ENCODE data around the gene HCST. TPM values are rescaled to one million over a fixed set of nuclear protein-coding genes. Genes with fewer than 3 reads are reported as not detected.

Gene HCST
- total RNA-seq, 4 donors from 2014 or later = 2.9 to 72.6 (median 4.7) TPM; not detected in 1

DNA sequence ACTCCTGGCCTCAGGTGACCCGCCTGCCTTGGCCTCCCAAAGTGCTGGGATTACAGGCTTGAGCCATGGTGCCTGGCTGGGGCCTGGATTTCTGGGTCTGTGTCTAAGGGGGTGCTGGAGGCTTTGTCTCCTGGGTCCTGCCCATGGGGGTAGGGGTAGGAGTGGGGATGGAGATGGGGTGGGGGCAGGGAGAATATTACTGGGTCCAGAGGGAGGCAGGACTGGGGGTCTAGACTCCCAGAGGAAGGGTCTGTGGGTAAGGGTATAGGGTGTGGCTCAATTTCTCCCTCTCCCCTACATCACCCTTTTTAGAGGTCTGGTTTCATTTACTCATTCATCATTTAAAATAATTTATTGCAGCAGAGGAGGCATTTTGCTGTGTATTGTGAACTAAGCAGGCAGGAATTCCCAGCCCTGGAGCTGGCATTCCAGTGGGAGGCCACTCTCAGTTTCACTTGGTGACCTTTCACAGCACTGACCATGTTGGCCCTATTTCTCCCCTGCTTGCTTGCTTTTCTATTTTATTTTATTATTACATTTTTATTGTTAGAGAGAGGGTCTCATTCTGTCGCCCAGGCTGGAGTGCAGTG, 1.2 kb upstream of the HCST start:
- TF ChIP-seq, protein P1, sequence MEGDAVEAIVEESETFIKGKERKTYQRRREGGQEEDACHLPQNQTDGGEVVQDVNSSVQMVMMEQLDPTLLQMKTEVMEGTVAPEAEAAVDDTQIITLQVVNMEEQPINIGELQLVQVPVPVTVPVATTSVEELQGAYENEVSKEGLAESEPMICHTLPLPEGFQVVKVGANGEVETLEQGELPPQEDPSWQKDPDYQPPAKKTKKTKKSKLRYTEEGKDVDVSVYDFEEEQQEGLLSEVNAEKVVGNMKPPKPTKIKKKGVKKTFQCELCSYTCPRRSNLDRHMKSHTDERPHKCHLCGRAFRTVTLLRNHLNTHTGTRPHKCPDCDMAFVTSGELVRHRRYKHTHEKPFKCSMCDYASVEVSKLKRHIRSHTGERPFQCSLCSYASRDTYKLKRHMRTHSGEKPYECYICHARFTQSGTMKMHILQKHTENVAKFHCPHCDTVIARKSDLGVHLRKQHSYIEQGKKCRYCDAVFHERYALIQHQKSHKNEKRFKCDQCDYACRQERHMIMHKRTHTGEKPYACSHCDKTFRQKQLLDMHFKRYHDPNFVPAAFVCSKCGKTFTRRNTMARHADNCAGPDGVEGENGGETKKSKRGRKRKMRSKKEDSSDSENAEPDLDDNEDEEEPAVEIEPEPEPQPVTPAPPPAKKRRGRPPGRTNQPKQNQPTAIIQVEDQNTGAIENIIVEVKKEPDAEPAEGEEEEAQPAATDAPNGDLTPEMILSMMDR (IDR thresholded peaks at IDR 0.05; ENCODE audit: low read depth) = no peak

DNA sequence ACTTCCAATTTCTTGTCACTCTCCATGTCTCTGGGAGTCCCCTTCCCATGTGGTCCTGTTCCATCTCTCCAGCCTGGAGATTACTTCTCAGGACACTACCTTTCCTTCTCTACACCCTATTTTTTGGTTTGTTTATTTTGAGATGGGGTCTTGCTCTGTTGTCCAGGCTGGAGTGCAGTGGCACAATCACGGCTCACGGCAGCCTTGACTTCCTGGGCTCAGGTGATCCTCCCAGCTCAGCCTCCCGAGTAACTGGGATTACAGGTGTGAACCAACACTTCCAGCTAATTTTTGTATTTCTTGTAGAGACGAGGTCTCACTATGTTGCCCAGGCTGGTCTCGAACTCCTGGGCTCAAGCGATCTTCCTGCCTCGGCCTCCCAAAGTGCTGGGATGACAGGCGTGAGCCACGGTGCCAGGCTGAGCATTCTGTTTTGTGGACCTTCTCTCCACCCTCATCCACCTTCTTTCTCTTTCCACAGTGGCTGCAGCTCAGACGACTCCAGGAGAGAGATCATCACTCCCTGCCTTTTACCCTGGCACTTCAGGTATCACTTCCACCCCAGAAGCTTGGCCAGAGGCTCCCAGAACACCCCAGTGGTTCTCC, 644 bp downstream of the HCST start:
- TF ChIP-seq, protein P1 (IDR thresholded peaks at IDR 0.05; ENCODE audit: low read depth) = no peak

DNA sequence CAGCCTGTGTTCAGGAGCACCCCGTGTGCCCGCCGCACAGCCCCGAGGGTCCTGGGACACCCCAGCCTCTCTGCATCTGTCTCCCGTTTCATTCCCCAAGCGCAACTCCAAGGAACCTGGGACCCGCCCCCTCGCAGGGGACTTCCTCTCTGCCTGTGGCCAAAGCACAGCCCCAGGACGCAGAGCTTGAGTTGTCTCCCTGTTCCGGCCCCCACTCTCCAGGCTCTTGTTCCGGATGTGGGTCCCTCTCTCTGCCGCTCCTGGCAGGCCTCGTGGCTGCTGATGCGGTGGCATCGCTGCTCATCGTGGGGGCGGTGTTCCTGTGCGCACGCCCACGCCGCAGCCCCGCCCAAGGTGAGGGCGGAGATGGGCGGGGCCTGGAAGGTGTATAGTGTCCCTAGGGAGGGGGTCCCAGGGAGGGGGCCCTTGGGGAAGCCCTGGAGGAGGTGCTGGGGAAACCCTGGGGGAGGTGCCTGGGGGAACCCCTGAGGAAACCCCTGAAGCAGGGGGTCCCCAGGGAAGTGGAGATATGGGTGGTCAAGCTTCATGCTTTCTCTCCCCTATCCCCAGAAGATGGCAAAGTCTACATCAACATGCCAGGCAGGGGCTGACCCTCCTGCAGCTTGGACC, 1.3 kb downstream of the HCST start:
- TF ChIP-seq, protein P1 (IDR thresholded peaks at IDR 0.05; ENCODE audit: low read depth) = no peak

DNA sequence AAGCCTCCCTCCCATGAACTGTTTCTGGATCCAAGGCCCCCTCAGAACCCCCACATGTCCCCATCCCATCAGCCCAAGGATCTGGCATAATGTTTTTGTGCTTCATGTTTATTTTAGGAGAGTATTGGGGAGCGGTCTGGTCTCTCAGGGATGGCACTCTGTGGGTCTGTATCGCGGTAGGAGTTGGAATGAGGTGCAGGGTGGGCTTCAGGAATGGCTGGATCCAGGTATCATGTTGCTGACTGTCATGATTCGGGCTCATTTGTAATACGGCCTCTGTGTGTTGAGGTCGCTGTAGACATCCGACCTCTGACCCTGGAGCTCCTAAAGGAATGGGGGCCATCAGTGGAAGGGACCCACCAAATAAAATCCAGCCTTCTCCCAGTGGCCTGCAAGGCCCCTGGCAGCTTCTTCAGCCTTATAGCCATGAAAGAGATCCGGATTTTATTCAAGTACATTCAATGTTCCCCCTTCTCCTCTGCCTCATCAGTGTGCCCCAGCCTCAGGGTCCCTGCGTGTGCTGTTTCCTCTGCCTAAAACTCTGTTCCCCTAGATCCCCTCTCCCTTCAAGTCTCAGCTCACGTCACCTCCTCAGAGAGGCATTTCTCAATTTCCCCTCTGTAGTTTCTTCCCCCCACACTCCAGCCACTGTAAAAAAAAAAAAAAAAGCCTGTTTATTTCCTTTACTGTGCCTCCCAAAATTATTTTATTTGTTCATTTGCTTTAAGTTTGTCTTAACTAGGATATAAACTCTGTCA, 2.2 kb downstream of the HCST start:
- TF ChIP-seq, protein P1 (IDR thresholded peaks at IDR 0.05; ENCODE audit: low read depth) = no peak

DNA sequence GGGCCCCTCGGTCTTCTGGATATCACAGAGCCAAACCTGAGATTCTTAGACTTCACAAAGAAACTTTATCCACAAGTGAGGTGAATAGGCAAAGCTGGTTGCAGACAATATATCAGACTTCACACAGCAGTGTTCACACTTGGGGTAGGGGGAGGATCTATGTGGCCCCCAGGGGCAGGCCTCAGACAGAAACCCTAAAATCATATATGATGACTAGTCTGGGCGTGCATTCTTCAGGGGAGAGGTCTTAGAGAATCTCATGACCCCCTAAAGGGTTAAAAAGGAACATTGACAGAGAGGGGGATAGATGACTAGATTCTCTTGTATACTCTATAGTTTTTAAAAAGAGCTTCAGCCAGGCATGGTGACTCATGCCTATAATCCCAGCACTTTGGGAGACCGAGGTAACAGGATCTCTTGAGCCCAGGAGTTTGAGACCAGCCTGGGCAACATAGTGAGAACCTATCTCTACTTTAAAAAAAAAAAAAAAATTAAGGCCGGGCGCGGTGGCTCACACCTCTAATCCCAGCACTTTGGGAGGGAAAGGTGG, 2.9 kb downstream of the HCST start:
- TF ChIP-seq, protein P1 (IDR thresholded peaks at IDR 0.05; ENCODE audit: low read depth) = no peak

DNA sequence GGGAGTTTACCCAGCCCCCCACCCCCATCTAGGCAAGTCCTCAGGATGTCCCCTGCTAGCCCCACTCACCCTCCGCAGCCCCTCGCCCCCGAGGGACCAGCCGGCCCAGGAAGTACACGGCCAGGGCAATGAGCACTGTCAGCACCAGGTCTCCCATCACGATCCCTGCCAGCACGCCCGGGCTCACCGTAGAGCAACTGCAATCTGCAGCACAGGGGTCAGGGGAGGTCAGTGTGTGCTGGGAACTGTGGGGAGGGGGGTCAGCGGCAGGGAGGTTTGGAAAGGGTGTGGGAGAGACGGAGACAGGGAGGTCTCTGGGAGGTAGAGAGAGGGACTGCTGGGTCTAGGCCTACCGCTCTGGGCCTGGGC, 5.0 kb downstream of the HCST start:
- TF ChIP-seq, protein P1 (IDR thresholded peaks at IDR 0.05; ENCODE audit: low read depth) = no peak

DNA sequence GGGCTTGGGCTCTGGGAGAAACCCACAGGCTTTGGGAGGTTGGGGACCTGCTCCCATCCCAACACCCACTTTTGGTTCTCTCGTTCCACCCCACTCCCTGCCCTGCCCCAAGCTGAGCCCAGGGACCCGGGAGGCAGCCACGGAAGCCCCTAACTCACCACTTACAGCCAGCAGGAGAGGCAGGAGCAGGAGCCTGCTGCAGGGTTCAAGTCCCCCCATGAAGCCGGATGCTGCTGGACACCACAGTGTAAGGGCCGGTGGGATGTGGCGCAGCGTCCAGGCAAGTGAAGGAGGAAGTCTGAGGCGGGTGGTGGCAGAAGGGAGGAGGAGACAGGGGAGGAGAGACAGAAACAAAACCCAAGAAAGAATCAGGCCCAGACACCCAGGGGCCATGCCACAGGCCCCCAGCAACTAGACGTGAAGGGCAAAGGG, 5.7 kb downstream of the HCST start, which contains the start of gene TYROBP:
TSS of gene TYROBP (minus strand) at position 286 of the 432 bp plus-strand sequence. CDS start at position 219, 67 bp downstream.
- TF ChIP-seq, protein P1 (IDR thresholded peaks at IDR 0.05; ENCODE audit: low read depth) = no peak
